Activated effector memory CD4-positive, alpha-beta T cell treated with anti-CD3 and anti-CD28 coated beads, Interleukin-2, amount 50 U/mL, for 16 hours (primary cell): ENCODE measurements around the gene LGALS3.

Source experiments
- DNase-seq: peaks from one replicate; pipeline ENCODE4 v3.0.0-alpha.2; 2020

The LGALS3 gene

GRCh38 chr14:55115460-55115859, 13.6 kb upstream of the LGALS3 start:
- DNase-seq, result no peak

GRCh38 chr14:55115861-55116245, 13.2 kb upstream of the LGALS3 start:
- DNase-seq, result no peak

- DNase-seq, result no peak
Observed at GRCh38 chr14:55116246-55117030, 12.6 kb upstream of the LGALS3 start.

GRCh38 chr14:55117803-55118441, 11.1 kb upstream of the LGALS3 start:
- no peak for DNase-seq

GRCh38 chr14:55118761-55119160, 10.3 kb upstream of the LGALS3 start:
- no peak for DNase-seq

- no peak for DNase-seq
Observed at GRCh38 chr14:55120571-55121495, 8.2 kb upstream of the LGALS3 start.

- no peak for DNase-seq
Observed at GRCh38 chr14:55121628-55122439, 7.2 kb upstream of the LGALS3 start.

GRCh38 chr14:55122440-55122986, 6.5 kb upstream of the LGALS3 start:
- no peak for DNase-seq

- DNase-seq, result no peak
Observed at GRCh38 chr14:55123101-55123500, 6.0 kb upstream of the LGALS3 start.

GRCh38 chr14:55123852-55124639, 5.0 kb upstream of the LGALS3 start:
- no peak for DNase-seq

- no peak for DNase-seq
Observed at GRCh38 chr14:55124774-55125386, 4.2 kb upstream of the LGALS3 start.

GRCh38 chr14:55125403-55125802, 3.6 kb upstream of the LGALS3 start:
- no peak for DNase-seq

GRCh38 chr14:55126034-55126433, 3.0 kb upstream of the LGALS3 start:
- no peak for DNase-seq

- DNase-seq, result no peak
Observed at GRCh38 chr14:55126932-55127459, 2.1 kb upstream of the LGALS3 start.

- no peak for DNase-seq
Observed at GRCh38 chr14:55127460-55127951, 1.5 kb upstream of the LGALS3 start.

- no peak for DNase-seq
Observed at GRCh38 chr14:55128386-55129085, 516 bp upstream of the LGALS3 start.

- DNase-seq, result peak; percentile 87
Observed at GRCh38 chr14:55129428-55130195, 560 bp downstream of the LGALS3 start.

GRCh38 chr14:55130196-55130550, 1.1 kb downstream of the LGALS3 start:
- no peak for DNase-seq
